K562 (cell line): ENCODE data around the gene KIFAP3. TPM values are rescaled to one million over a fixed set of nuclear protein-coding genes. Genes with fewer than 3 reads are reported as not detected.

Experiments
- BHLHE40 ChIP-seq: IDR thresholded peaks from 2 replicates; pipeline ENCODE4 v1.6.1; 2011; ENCODE audit warnings: low read length, improper control_type of control experiment
- ELF4 ChIP-seq: fragments of 450-650 bp; formaldehyde crosslinking; IDR thresholded peaks from 2 replicates; pipeline ENCODE4 v1.4.0; 2022; ENCODE audit warnings: missing genetic modification characterization
- POLR2B ChIP-seq: fragments of 450-650 bp; IDR thresholded peaks from 2 replicates; pipeline ENCODE4 v1.6.1; 2018; ENCODE audit warnings: low read depth; ENCODE audit not compliant: partially characterized antibody
- SAFB2 ChIP-seq: fragments of 200-400 bp; formaldehyde crosslinking; IDR thresholded peaks from 2 replicates; pipeline ENCODE4 v1.6.1; 2018; ENCODE audit warnings: borderline replicate concordance, low read length, low read depth, moderate library complexity; ENCODE audit not compliant: severe bottlenecking
- SMAD1 ChIP-seq: fragments of 150-350 bp; IDR thresholded peaks from 2 replicates; pipeline ENCODE4 v1.6.1; 2014; ENCODE audit warnings: low read length, low read depth; ENCODE audit not compliant: partially characterized antibody
- TRIM24 ChIP-seq, 2 experiments: fragments of 450-650 bp; IDR thresholded peaks; 2 replicates each; pipeline ENCODE4 v1.6.1; 2016
- ZBTB1 ChIP-seq: sonication (generic); formaldehyde crosslinking; IDR thresholded peaks from 2 replicates; pipeline ENCODE4 v1.8.1; 2023; ENCODE audit warnings: missing genetic modification reagents, low read depth, mild to moderate bottlenecking, borderline replicate concordance
- ZNF589 ChIP-seq: fragments of 200-800 bp; sonication (Bioruptor generic); IDR thresholded peaks from 2 replicates; pipeline ENCODE4 v1.6.1; 2016; ENCODE audit warnings: low read depth, missing genetic modification characterization, missing compliant biosample characterization
- ZNF75A ChIP-seq: fragments of 450-650 bp; formaldehyde crosslinking; IDR thresholded peaks from 2 replicates; pipeline ENCODE4 v1.4.0; 2020; ENCODE audit warnings: mild to moderate bottlenecking
- polyA plus RNA-seq, 8 experiments: library from polyadenylated mRNA; depleted of rRNA in 4 of 8; stranded (reverse) in 5 of 8; unstranded in 3 of 8; fragments of >200 nt; fragmentation: Nextera tagmentation in 2 of 8; fragmentation: Illumina TruSeq in 1 of 8; extraction: Ambion mirVana in 2 of 8; extraction: Trizol in 1 of 8; gene quantifications; 2 replicates each; pipeline versions ENCODE4 v1.2.1 to v1.2.3, GENCODE V29; 2011 to 2014; ENCODE audit warnings: inconsistent platforms in 1 of 8, missing spikeins in 1 of 8
- total RNA-seq, 7 experiments: library from RNA; depleted of rRNA in 6 of 7; stranded (reverse); fragments of >200 nt in 6 of 7; fragmentation: Illumina TruSeq in 2 of 7; extraction: Trizol in 2 of 7; gene quantifications; 2 replicates each; pipeline versions ENCODE4 v1.2.1 to v1.2.3, GENCODE V29; 2011 to 2021; ENCODE audit warnings: low replicate concordance in 1 of 7
- TF ChIP-seq, protein P1 (sequence below): sonication (generic); formaldehyde crosslinking; IDR thresholded peaks from 2 replicates; pipeline ENCODE4 v1.8.1; 2023; ENCODE audit warnings: mild to moderate bottlenecking, missing genetic modification reagents
- TF ChIP-seq, protein P2 (sequence below): sonication (generic); formaldehyde crosslinking; IDR thresholded peaks from 2 replicates; pipeline ENCODE4 v1.8.1; 2022; ENCODE audit warnings: missing genetic modification reagents
- TF ChIP-seq, protein P3 (sequence below): fragments of 250-450 bp; sonication (Bioruptor Pico); IDR thresholded peaks from 2 replicates; pipeline ENCODE4 v1.4.0; 2020; ENCODE audit warnings: mild to moderate bottlenecking, moderate library complexity
- TF ChIP-seq, protein P4 (sequence below), 3 experiments: fragments of 200-800 bp in 1 of 3; fragments of 250-450 bp in 1 of 3; fragments of 450-650 bp in 1 of 3; sonication (Bioruptor Pico) in 1 of 3; sonication (Bioruptor generic) in 1 of 3; formaldehyde crosslinking in 1 of 3; IDR thresholded peaks; 2 replicates each; pipeline versions ENCODE4 v1.6.1 to v1.8.0; 2016 to 2022; ENCODE audit warnings: mild to moderate bottlenecking in 2 of 3, missing genetic modification characterization in 2 of 3, missing compliant biosample characterization in 1 of 3, moderate library complexity in 1 of 3
- TF ChIP-seq, protein P5 (sequence below): sonication (generic); formaldehyde crosslinking; IDR thresholded peaks from 2 replicates; pipeline ENCODE4 v1.8.0; 2022; ENCODE audit warnings: mild to moderate bottlenecking, missing genetic modification reagents

The KIFAP3 gene
- total and polyA plus RNA-seq, 9 of the 15 experiments (the other 6 are each of a cell fraction or from before 2014, with no cell fraction given): 8.8 to 17.5 (median 11.8) TPM

DNA sequence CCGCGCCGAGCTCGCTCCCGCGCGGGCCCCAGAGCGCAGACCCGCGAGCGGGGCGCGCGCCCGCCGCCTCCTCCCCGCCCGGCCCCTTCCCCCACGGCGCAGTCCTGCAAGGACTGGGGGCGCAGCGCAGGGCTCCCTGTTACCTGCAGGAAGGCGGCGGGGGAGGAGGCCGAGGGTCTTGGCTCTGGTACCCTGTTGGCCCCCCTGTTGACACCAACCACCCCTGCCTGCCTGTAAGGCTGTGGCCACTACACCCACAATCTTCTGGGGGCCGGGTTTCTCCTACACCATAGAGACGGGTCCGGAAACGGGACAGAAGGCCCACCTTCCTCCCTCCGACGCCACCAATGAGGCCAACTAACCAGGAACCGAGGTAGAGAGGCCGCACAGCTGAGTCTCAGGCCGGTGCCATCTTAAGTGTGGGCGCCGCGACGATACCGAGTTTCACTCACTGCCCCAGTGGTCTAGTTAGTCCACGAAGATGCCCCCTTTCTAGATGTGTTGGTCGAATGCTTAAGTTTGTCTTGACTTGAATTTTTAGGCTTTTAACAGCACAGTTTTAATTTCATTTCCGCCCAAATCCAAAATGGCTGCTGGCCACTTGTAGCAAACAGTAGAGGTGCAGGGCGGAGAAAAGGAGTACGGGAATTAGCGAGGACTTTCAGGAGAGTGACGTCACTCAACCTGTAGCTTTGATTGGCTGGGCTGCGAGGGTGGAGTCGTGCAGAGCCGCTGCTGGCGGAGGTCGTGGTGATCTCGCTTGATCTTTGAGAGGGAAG, 180.7 kb downstream of the KIFAP3 start, which contains the start of gene SCYL3 (continued):
- TF ChIP-seq, protein P1, sequence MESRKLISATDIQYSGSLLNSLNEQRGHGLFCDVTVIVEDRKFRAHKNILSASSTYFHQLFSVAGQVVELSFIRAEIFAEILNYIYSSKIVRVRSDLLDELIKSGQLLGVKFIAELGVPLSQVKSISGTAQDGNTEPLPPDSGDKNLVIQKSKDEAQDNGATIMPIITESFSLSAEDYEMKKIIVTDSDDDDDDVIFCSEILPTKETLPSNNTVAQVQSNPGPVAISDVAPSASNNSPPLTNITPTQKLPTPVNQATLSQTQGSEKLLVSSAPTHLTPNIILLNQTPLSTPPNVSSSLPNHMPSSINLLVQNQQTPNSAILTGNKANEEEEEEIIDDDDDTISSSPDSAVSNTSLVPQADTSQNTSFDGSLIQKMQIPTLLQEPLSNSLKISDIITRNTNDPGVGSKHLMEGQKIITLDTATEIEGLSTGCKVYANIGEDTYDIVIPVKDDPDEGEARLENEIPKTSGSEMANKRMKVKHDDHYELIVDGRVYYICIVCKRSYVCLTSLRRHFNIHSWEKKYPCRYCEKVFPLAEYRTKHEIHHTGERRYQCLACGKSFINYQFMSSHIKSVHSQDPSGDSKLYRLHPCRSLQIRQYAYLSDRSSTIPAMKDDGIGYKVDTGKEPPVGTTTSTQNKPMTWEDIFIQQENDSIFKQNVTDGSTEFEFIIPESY: peak; percentile 62
- TF ChIP-seq, protein P2, sequence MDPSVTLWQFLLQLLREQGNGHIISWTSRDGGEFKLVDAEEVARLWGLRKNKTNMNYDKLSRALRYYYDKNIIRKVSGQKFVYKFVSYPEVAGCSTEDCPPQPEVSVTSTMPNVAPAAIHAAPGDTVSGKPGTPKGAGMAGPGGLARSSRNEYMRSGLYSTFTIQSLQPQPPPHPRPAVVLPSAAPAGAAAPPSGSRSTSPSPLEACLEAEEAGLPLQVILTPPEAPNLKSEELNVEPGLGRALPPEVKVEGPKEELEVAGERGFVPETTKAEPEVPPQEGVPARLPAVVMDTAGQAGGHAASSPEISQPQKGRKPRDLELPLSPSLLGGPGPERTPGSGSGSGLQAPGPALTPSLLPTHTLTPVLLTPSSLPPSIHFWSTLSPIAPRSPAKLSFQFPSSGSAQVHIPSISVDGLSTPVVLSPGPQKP (CRISPR knock-in tag): no peak
- TF ChIP-seq ZNF589 (CRISPR knock-in tag) (peak; percentile 95), ELF4 (CRISPR knock-in tag) (peak; percentile 98), ZBTB1 (CRISPR knock-in tag) (no peak; the same call in 1 of the 2 replicates), SMAD1 (peak; percentile 29), POLR2B (peak; percentile 67), SAFB2 (no peak), BHLHE40 (peak; percentile 38), TRIM24 (IDR thresholded peaks at IDR 0.05) (peak in 1 of 2 experiments; percentile 70; a peak in 2 of 4 replicates), ZNF75A (CRISPR knock-in tag) (no peak)
- TF ChIP-seq, protein P3, sequence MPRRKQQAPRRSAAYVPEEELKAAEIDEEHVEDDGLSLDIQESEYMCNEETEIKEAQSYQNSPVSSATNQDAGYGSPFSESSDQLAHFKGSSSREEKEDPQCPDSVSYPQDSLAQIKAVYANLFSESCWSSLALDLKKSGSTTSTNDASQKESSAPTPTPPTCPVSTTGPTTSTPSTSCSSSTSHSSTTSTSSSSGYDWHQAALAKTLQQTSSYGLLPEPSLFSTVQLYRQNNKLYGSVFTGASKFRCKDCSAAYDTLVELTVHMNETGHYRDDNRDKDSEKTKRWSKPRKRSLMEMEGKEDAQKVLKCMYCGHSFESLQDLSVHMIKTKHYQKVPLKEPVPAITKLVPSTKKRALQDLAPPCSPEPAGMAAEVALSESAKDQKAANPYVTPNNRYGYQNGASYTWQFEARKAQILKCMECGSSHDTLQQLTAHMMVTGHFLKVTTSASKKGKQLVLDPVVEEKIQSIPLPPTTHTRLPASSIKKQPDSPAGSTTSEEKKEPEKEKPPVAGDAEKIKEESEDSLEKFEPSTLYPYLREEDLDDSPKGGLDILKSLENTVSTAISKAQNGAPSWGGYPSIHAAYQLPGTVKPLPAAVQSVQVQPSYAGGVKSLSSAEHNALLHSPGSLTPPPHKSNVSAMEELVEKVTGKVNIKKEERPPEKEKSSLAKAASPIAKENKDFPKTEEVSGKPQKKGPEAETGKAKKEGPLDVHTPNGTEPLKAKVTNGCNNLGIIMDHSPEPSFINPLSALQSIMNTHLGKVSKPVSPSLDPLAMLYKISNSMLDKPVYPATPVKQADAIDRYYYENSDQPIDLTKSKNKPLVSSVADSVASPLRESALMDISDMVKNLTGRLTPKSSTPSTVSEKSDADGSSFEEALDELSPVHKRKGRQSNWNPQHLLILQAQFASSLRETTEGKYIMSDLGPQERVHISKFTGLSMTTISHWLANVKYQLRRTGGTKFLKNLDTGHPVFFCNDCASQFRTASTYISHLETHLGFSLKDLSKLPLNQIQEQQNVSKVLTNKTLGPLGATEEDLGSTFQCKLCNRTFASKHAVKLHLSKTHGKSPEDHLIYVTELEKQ (CRISPR knock-in tag): no peak
- TF ChIP-seq, protein P4, sequence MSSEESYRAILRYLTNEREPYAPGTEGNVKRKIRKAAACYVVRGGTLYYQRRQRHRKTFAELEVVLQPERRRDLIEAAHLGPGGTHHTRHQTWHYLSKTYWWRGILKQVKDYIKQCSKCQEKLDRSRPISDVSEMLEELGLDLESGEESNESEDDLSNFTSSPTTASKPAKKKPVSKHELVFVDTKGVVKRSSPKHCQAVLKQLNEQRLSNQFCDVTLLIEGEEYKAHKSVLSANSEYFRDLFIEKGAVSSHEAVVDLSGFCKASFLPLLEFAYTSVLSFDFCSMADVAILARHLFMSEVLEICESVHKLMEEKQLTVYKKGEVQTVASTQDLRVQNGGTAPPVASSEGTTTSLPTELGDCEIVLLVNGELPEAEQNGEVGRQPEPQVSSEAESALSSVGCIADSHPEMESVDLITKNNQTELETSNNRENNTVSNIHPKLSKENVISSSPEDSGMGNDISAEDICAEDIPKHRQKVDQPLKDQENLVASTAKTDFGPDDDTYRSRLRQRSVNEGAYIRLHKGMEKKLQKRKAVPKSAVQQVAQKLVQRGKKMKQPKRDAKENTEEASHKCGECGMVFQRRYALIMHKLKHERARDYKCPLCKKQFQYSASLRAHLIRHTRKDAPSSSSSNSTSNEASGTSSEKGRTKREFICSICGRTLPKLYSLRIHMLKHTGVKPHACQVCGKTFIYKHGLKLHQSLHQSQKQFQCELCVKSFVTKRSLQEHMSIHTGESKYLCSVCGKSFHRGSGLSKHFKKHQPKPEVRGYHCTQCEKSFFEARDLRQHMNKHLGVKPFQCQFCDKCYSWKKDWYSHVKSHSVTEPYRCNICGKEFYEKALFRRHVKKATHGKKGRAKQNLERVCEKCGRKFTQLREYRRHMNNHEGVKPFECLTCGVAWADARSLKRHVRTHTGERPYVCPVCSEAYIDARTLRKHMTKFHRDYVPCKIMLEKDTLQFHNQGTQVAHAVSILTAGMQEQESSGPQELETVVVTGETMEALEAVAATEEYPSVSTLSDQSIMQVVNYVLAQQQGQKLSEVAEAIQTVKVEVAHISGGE (CRISPR knock-in tag; IDR thresholded peaks at IDR 0.05): peak in 2 of 3 experiments; percentile 36 to 91; a peak in 2 of 6 replicates
- TF ChIP-seq, protein P5, sequence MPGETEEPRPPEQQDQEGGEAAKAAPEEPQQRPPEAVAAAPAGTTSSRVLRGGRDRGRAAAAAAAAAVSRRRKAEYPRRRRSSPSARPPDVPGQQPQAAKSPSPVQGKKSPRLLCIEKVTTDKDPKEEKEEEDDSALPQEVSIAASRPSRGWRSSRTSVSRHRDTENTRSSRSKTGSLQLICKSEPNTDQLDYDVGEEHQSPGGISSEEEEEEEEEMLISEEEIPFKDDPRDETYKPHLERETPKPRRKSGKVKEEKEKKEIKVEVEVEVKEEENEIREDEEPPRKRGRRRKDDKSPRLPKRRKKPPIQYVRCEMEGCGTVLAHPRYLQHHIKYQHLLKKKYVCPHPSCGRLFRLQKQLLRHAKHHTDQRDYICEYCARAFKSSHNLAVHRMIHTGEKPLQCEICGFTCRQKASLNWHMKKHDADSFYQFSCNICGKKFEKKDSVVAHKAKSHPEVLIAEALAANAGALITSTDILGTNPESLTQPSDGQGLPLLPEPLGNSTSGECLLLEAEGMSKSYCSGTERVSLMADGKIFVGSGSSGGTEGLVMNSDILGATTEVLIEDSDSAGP (CRISPR knock-in tag): no peak; the same call in 1 of the 2 replicates
